NT2/D1 (cell line): Measurements from ENCODE around the gene FHIP1A.
"Not testable (repeated sequence)": the region's sequence is repeated elsewhere in the genome, so short reads cannot be mapped to it uniquely, and the experiment has no call there.

ENCODE experiments used
- DNase-seq: peaks from one replicate; pipeline ENCODE4 v3.0.0-alpha.2; 2011; ENCODE audit warnings: low read depth, low spot score
- H3K27me3 ChIP-seq: 2 replicates; pipeline ENCODE4 v1.6.0; 2011; ENCODE audit warnings: mild to moderate bottlenecking; ENCODE audit not compliant: insufficient read length, insufficient read depth
- H3K36me3 ChIP-seq: 2 replicates; pipeline ENCODE4 v1.6.1; 2011; ENCODE audit warnings: mild to moderate bottlenecking, low read length, mixed read lengths; ENCODE audit not compliant: insufficient read depth, insufficient read length
- H3K4me1 ChIP-seq: 2 replicates; pipeline ENCODE4 v1.5.1; 2011; ENCODE audit not compliant: insufficient read depth, insufficient read length
- H3K4me3 ChIP-seq: 2 replicates; pipeline ENCODE4 v1.5.1; 2011; ENCODE audit warnings: low read depth; ENCODE audit not compliant: insufficient read length
- H3K9ac ChIP-seq: 2 replicates; pipeline ENCODE4 v1.6.0; 2011; ENCODE audit warnings: low read depth; ENCODE audit not compliant: insufficient read length
- H3K9me3 ChIP-seq: 2 replicates; pipeline ENCODE4 v1.5.1; 2011; ENCODE audit warnings: mild to moderate bottlenecking, low read length; ENCODE audit not compliant: insufficient read depth
- SUZ12 ChIP-seq: IDR thresholded peaks from 2 replicates; pipeline ENCODE4 v1.6.1; 2011; ENCODE audit not compliant: insufficient read length, insufficient read depth; ENCODE audit errors: extremely low read depth
- YY1 ChIP-seq: IDR thresholded peaks from 2 replicates; pipeline ENCODE4 v1.6.1; 2011; ENCODE audit not compliant: insufficient read length, insufficient read depth
- ZNF274 ChIP-seq: IDR thresholded peaks from 2 replicates; pipeline ENCODE4 v1.6.1; 2011; ENCODE audit warnings: mild to moderate bottlenecking, low read depth, low read length

FHIP1A gene

DNA sequence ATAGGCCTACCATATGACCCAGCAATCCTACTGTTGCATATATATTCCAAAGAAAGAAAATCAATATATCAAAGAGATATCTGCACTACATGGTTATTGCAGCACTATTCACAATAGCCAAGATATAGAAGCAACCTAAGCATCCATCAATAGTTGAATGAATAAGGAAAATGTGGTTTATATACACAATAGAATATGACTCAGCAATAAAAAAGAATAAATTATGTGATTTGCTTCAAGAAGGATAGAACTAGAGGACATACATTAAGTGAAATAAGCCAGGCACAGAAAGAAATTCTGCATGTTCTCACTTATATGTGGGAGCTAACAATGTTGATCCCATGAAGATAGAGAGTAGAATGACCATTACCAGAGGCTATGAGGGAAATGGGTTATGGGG lies 13.1 kb upstream of the FHIP1A start:
- no peaks in the 10 kb centered on the region for H3K4me1 ChIP-seq
- no peak for DNase-seq
- no peak overlapping the region for H3K9ac ChIP-seq
- H3K4me3 ChIP-seq = no peak overlapping the region
- H3K36me3 ChIP-seq = no peaks in the 10 kb centered on the region
- H3K27me3 ChIP-seq = no peaks in the 10 kb centered on the region
- H3K9me3 ChIP-seq = no peaks in the 10 kb centered on the region
- TF ChIP-seq YY1 = no peak
- TF ChIP-seq ZNF274 = no peak
- no peak for TF ChIP-seq SUZ12

DNA sequence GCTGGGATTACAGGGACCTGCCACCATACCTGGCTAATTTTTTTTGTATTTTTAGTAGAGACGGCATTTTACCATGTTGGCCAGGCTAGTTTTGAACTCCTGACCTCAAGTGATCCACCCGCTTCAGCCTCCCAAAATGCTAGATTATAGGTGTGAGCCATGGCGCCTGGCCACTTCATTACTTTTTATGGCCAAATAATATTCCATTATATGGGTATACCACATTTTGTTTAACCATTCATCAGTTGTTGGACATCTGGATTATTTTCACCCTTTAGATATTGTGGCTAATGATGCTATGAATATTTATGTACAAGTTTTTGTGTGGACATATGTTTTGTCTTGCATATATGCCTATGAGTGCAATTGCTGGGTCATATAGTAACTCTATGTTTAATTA lies 8.6 kb upstream of the FHIP1A start:
- Histone ChIP-seq H3K36me3 (no peaks in the 10 kb centered on the region), H3K9me3 (no peaks in the 10 kb centered on the region)
- TF ChIP-seq ZNF274 (no peak), YY1 (no peak), SUZ12 (no peak)

DNA sequence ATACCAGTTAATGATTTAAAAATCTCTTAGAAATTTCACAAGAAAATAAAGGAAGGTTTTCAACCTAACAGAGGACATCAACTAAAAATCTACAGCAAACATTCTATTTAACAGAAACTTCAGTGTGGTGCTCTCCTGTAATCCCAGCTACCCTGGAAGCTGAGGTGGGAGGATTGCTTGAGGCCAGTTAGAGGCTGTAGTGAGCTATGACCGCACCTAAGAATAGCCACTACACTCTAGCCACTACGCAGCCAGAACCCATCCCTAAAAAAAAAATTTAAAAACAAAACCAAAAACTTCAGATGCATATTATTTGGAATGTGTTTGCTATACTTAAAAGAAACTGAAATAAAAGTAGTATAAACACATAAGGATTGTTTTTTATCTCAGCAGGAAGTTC lies 7.2 kb upstream of the FHIP1A start:
- DNase-seq = no peak
- H3K4me1 ChIP-seq = no peaks in the 10 kb centered on the region

More for the DNA sequence above, 8.6 kb upstream of the FHIP1A start:
- H3K4me3 ChIP-seq = no peak overlapping the region
- H3K9ac ChIP-seq = no peak overlapping the region
- no peak for DNase-seq
- H3K4me1 ChIP-seq = no peaks in the 10 kb centered on the region
- H3K27me3 ChIP-seq = no peaks in the 10 kb centered on the region

DNA sequence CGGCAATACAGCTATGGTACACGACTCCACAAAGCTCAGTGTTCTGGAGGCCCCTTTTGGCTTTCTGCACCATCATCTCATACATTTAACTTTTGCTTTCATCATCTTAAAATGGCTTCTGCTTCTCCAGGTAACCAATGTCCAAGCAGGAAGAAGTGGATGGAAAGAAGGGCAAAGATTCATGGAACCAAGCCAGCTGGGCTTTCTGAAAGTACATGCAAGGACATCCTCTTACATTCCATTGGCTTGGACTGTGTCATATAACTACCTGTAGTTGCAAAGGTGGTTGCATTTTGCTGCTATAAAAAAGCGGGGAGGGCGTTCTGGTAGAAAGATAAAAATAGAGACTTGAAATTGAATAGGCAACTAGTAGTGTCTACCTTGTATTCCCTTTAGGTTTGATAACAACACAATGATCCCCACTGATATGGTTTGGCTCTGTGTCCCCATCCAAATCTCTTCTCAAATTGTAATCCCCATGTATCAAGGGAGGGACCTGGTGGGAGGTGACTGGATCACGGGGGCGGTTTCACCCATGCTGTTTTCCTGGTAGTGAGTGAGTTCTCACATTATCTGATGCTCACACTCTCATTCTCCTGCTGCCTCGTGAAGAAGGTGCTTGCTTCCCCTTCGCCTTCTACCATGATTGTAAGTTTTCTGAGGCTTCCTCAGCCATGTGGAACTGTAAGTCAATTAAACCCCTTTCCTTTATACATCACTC lies 6.7 kb upstream of the FHIP1A start:
- Histone ChIP-seq H3K36me3 (no peaks in the 10 kb centered on the region), H3K4me3 (no peak overlapping the region), H3K9me3 (no peaks in the 10 kb centered on the region), H3K27me3 (peaks cover 3% of the 10 kb centered on the region), H3K9ac (no peak overlapping the region), H3K4me1 (no peaks in the 10 kb centered on the region)
- DNase-seq = no peak
- TF ChIP-seq SUZ12 = no peak

More for the DNA sequence above, 7.2 kb upstream of the FHIP1A start:
- Histone ChIP-seq H3K27me3 (no peaks in the 10 kb centered on the region), H3K4me3 (no peak overlapping the region), H3K9me3 (no peaks in the 10 kb centered on the region), H3K9ac (no peak overlapping the region), H3K36me3 (no peaks in the 10 kb centered on the region)
- TF ChIP-seq YY1 = no peak
- TF ChIP-seq SUZ12 = no peak
- no peak for TF ChIP-seq ZNF274

DNA sequence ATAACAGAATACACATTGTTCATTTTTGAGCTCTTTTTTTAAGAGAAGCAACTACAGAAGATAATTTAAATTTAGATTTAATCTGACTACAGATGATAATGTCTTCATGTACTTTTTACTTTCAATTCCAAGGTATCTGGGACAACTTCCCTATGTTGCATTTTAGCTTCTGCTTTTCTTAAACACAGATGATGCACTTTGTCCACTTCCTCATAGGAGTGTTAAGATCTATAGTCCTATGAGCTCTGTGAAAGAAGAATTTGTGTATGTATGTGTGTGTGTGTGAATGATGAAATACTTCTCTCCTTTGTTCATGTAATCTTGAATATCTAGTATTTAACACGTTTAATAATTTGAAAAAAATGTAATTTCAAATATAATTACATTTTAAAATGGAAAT lies 5.3 kb upstream of the FHIP1A start:
- DNase-seq = no peak
- no peaks in the 10 kb centered on the region for H3K9me3 ChIP-seq

DNA sequence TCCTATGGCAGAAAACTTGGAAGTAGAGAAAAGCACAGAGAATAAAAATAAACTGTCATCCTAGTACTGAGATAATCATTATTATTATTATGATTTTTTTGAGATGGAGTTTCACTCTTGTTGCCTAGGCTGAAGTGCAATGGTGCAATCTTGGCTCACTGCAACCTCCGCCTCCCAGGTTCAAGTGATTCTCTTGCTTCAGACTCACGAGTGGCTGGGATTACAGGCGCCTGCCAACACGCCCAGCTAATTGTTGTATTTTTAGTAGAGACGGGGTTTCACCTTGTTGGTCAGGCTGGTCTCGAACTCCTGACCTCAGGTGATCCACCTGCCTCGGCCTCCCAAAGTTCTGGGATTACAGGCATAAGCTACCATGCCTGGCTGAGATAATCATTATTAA lies 4.2 kb upstream of the FHIP1A start:
- not testable (repeated sequence) for DNase-seq

More for the DNA sequence above, 5.3 kb upstream of the FHIP1A start:
- TF ChIP-seq SUZ12 (no peak), ZNF274 (no peak), YY1 (no peak)
- H3K9ac ChIP-seq = no peak overlapping the region
- H3K4me1 ChIP-seq = peaks cover 6% of the 10 kb centered on the region
- H3K36me3 ChIP-seq = no peaks in the 10 kb centered on the region
- no peak overlapping the region for H3K4me3 ChIP-seq
- H3K27me3 ChIP-seq = peaks cover 10% of the 10 kb centered on the region

DNA sequence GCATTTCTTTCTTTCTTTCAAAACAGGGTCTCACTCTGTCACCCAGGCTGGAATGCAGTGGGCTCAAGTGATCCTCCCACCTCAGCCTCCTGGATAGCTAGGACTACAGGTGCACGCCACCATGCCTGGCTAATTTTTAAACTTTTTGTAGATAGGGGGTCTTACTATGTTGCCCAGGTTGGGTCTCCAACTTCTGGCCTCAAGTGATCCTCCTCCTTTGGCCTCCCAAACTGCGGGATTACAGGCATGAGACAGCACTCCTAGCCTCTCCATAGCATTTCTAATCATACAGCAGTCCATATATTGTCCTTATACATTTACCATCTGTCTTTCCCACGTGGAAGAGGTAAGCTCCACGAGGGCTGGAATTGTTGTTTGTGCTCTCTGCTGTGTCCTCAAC lies 2.0 kb upstream of the FHIP1A start:
- Histone ChIP-seq H3K9me3 (no peaks in the 10 kb centered on the region), H3K27me3 (peaks cover 10% of the 10 kb centered on the region), H3K4me1 (peaks cover 6% of the 10 kb centered on the region), H3K4me3 (no peak overlapping the region), H3K36me3 (no peaks in the 10 kb centered on the region), H3K9ac (no peak overlapping the region)
- no peak for DNase-seq
- TF ChIP-seq SUZ12 = no peak
- TF ChIP-seq YY1 = no peak
- no peak for TF ChIP-seq ZNF274

More for the DNA sequence above, 4.2 kb upstream of the FHIP1A start:
- H3K4me1 ChIP-seq, H3K36me3 ChIP-seq, H3K9me3 ChIP-seq, H3K27me3 ChIP-seq, H3K4me3 ChIP-seq, H3K9ac ChIP-seq: not testable (repeated sequence)
